Gastroesophageal sphincter (tissue), 3 donors: ENCODE measurements around the gene SRI.

Experiments
- CTCF ChIP-seq, 4 experiments: fragments of 200-600 bp in 2 of 4; fragments of 450-650 bp in 2 of 4; sonication (generic) in 1 of 4; IDR thresholded peaks; one replicate each; pipeline ENCODE4 v1.5.1; 2017 to 2019; ENCODE audit warnings: antibody characterized with exemption in 4 of 4, mild to moderate bottlenecking in 2 of 4, moderate library complexity in 2 of 4
- EP300 ChIP-seq: sonication (generic); formaldehyde crosslinking; IDR thresholded peaks from one replicate; pipeline ENCODE4 v1.6.1; 2017; ENCODE audit warnings: antibody characterized with exemption, mild to moderate bottlenecking
- POLR2AphosphoS5 ChIP-seq: sonication (generic); formaldehyde crosslinking; IDR thresholded peaks from one replicate; pipeline ENCODE4 v1.6.1; 2017; ENCODE audit warnings: antibody characterized with exemption

- no peak for TF ChIP-seq CTCF (IDR thresholded peaks at IDR 0.05)
- TF ChIP-seq EP300, result no peak
- no peak for TF ChIP-seq POLR2AphosphoS5
These were observed 6.9 kb downstream of the SRI start for GRCh38 chr7:88212918-88213317.
